CD14-positive monocyte (primary cell): ENCODE data around the gene DEPDC7. TPM values are rescaled to one million over a fixed set of nuclear protein-coding genes. Genes with fewer than 3 reads are reported as not detected.

Experiments
- DNase-seq, 3 donors: peaks; one replicate each; pipeline ENCODE4 v3.0.0-alpha.2; 2011 to 2022
- H2AFZ ChIP-seq: 2 replicates; pipeline ENCODE4 v1.6.0; 2012; ENCODE audit warnings: mild to moderate bottlenecking, low read depth, low read length, inconsistent platforms; ENCODE audit not compliant: insufficient read depth, poor library complexity, severe bottlenecking
- H3K27ac ChIP-seq, 2 donors: 1 replicate in 1 of 2; 2 replicates in 1 of 2; pipeline ENCODE4 v1.5.1; 2012 to 2013; ENCODE audit warnings: low read length in 2 of 2, control low read depth in 1 of 2, inconsistent platforms in 1 of 2, low read depth in 1 of 2, mild to moderate bottlenecking in 1 of 2
- H3K27me3 ChIP-seq, 2 donors: one replicate each; pipeline versions ENCODE4 v1.6.0 to v1.6.1; 2011 to 2013; ENCODE audit warnings: low read length in 2 of 2; ENCODE audit not compliant: control insufficient read depth in 2 of 2, insufficient read depth in 2 of 2
- H3K36me3 ChIP-seq, 2 donors: replicated peaks in 1 of 2; 1 replicate in 1 of 2; 2 replicates in 1 of 2; pipeline versions ENCODE4 v1.5.1 to v1.6.1; 2012 to 2013; ENCODE audit warnings: low read length in 2 of 2, control low read depth in 1 of 2, inconsistent platforms in 1 of 2, mild to moderate bottlenecking in 1 of 2; ENCODE audit not compliant: insufficient read depth in 2 of 2, control insufficient read depth in 1 of 2
- H3K4me1 ChIP-seq, 2 donors: 1 replicate in 1 of 2; 2 replicates in 1 of 2; pipeline versions ENCODE4 v1.5.1 to v1.6.1; 2012 to 2013; ENCODE audit warnings: low read length in 2 of 2, control low read depth in 1 of 2, inconsistent platforms in 1 of 2, mild to moderate bottlenecking in 1 of 2, moderate library complexity in 1 of 2; ENCODE audit not compliant: insufficient read depth in 2 of 2, control insufficient read depth in 1 of 2
- H3K4me2 ChIP-seq: replicated peaks from 2 replicates; pipeline ENCODE3; 2012; ENCODE audit warnings: low read length, moderate library complexity, mild to moderate bottlenecking; ENCODE audit not compliant: poor library complexity, severe bottlenecking; ENCODE audit errors: extremely low read depth
- H3K4me3 ChIP-seq, 3 experiments: fragments of 200-600 bp in 1 of 3; sonication (generic) in 1 of 3; replicated peaks in 1 of 3; 1 replicate in 2 of 3; 2 replicates in 1 of 3; pipeline ENCODE4 v1.5.1; 2011 to 2013; ENCODE audit warnings: low read length in 3 of 3, mild to moderate bottlenecking in 3 of 3, control low read depth in 2 of 3, low read depth in 2 of 3, inconsistent platforms in 1 of 3, moderate library complexity in 1 of 3
- H3K79me2 ChIP-seq: 2 replicates; pipeline ENCODE4 v1.6.0; 2012; ENCODE audit warnings: mild to moderate bottlenecking, control low read depth, inconsistent platforms, low read length, moderate library complexity; ENCODE audit not compliant: insufficient read depth
- H3K9ac ChIP-seq: 2 replicates; pipeline ENCODE4 v1.6.0; 2017; ENCODE audit warnings: low read length, mild to moderate bottlenecking; ENCODE audit not compliant: insufficient read depth, poor library complexity, severe bottlenecking
- H3K9me3 ChIP-seq, 2 donors: replicated peaks in 1 of 2; 1 replicate in 1 of 2; 2 replicates in 1 of 2; pipeline versions ENCODE4 v1.5.1 to v1.6.1; 2012 to 2013; ENCODE audit warnings: low read length in 2 of 2, control low read depth in 1 of 2; ENCODE audit not compliant: control insufficient read depth in 1 of 2, insufficient read depth in 1 of 2
- H4K20me1 ChIP-seq: 2 replicates; pipeline ENCODE4 v1.6.0; 2012; ENCODE audit warnings: mild to moderate bottlenecking, low read length, control low read depth, moderate library complexity; ENCODE audit not compliant: insufficient read depth
- H3K27ac Mint-ChIP-seq, 7 donors: one replicate each; pipeline ENCODE4 v1.8.0; 2020; ENCODE audit warnings: mild to moderate bottlenecking in 7 of 7, mixed read lengths in 7 of 7, moderate library complexity in 6 of 7, inconsistent platforms in 2 of 7
- H3K27me3 Mint-ChIP-seq, 3 donors: one replicate each; pipeline ENCODE4 v1.8.0; 2021 to 2022; ENCODE audit warnings: low read depth in 3 of 3, mild to moderate bottlenecking in 3 of 3, mixed read lengths in 3 of 3, moderate library complexity in 3 of 3, inconsistent platforms in 1 of 3
- H3K36me3 Mint-ChIP-seq, 2 donors: one replicate each; pipeline ENCODE4 v1.8.0; 2020; ENCODE audit warnings: mixed read lengths in 2 of 2, inconsistent platforms in 1 of 2, mild to moderate bottlenecking in 1 of 2
- H3K4me1 Mint-ChIP-seq: one replicate; pipeline ENCODE4 v1.8.0; 2020; ENCODE audit warnings: mild to moderate bottlenecking, mixed read lengths
- H3K4me3 Mint-ChIP-seq, 2 donors: one replicate each; pipeline ENCODE4 v1.8.0; 2020; ENCODE audit warnings: mild to moderate bottlenecking in 2 of 2, mixed read lengths in 2 of 2, moderate library complexity in 1 of 2
- H3K9me3 Mint-ChIP-seq, 7 donors: one replicate each; pipeline ENCODE4 v1.8.0; 2020 to 2022; ENCODE audit warnings: mixed read lengths in 7 of 7, mild to moderate bottlenecking in 6 of 7, moderate library complexity in 6 of 7, inconsistent platforms in 2 of 7
- WGBS: methylation state at CpG from one replicate; pipeline ENCODE4 v1.1.5; 2013; ENCODE audit warnings: missing lambda C conversion rate; ENCODE audit not compliant: insufficient coverage; 5-methylcytosine and 5-hydroxymethylcytosine counted together
- intact Hi-C, 2 donors: fragments of 100-400 bp; cut with micrococcal nuclease; formaldehyde crosslinking; loops; one replicate each; pipeline versions ENCODE4 v1.15.0 to v1.15.1; 2023
- polyA plus RNA-seq, 3 donors: library from polyadenylated mRNA; depleted of rRNA in 1 of 3; unstranded in 2 of 3; stranded (reverse) in 1 of 3; fragments of 300-500 nt in 2 of 3; fragments of >200 nt in 1 of 3; fragmentation: Illumina TruSeq in 2 of 3; gene quantifications; 1 replicate in 2 of 3; 2 replicates in 1 of 3; pipeline ENCODE4 v1.2.3, GENCODE V29; 2012 to 2021
- TF ChIP-seq, protein P1 (sequence below): fragments of 200-600 bp; IDR thresholded peaks from one replicate; pipeline ENCODE4 v1.8.0; 2022; ENCODE audit warnings: antibody characterized with exemption, mild to moderate bottlenecking

DEPDC7 gene
- polyA plus RNA-seq, 3 donors, result 0.33 to 0.55 (median 0.48) TPM

DNA sequence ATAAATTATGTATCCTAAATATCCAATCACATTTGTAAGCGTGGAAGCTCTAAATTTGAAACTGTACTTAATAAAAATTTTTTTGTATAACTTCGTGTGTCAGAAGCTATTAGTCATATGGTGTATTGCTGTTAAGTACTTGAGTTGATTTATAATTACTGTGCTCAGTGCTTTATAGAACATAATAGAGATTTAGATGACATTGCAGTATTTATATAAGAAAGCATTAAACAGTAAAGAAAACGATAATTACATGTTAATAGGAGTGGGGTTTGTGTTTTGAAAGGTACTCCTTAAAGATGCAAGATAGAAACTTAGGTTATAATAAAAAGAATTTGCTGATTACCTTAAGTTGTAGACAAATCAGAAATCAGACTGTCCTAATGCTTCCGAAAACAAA is 17.8 kb downstream of the DEPDC7 start:
- TF ChIP-seq, protein P1, sequence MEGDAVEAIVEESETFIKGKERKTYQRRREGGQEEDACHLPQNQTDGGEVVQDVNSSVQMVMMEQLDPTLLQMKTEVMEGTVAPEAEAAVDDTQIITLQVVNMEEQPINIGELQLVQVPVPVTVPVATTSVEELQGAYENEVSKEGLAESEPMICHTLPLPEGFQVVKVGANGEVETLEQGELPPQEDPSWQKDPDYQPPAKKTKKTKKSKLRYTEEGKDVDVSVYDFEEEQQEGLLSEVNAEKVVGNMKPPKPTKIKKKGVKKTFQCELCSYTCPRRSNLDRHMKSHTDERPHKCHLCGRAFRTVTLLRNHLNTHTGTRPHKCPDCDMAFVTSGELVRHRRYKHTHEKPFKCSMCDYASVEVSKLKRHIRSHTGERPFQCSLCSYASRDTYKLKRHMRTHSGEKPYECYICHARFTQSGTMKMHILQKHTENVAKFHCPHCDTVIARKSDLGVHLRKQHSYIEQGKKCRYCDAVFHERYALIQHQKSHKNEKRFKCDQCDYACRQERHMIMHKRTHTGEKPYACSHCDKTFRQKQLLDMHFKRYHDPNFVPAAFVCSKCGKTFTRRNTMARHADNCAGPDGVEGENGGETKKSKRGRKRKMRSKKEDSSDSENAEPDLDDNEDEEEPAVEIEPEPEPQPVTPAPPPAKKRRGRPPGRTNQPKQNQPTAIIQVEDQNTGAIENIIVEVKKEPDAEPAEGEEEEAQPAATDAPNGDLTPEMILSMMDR, result no peak
- H3K36me3 ChIP-seq, result no peaks in the 10 kb centered on the region
- H3K4me1 ChIP-seq, result peaks cover under 1 to 1% of the 10 kb centered on the region in 2 donors
- no peaks in the 10 kb centered on the region for H3K79me2 ChIP-seq
- no peak overlapping the region for H3K27ac Mint-ChIP-seq
- H3K9me3 Mint-ChIP-seq, result no peaks in the 10 kb centered on the region
- no peak overlapping the region for H3K4me2 ChIP-seq
- no peak for DNase-seq
- H3K9ac ChIP-seq, result no peak overlapping the region
- H3K27ac ChIP-seq, result no peak overlapping the region
- H3K4me3 Mint-ChIP-seq, result no peak overlapping the region
- no peak overlapping the region for H3K4me3 ChIP-seq
- intact Hi-C loops, result loop anchor here in 1 of 2 donors (10.0 kb wide), 1 partner anchor 449 kb away; the partner anchor contains the start of gene EIF3M
- no peaks in the 10 kb centered on the region for H3K27me3 ChIP-seq
- peaks cover 0 to 6% of the 10 kb centered on the region in 2 donors for H3K36me3 Mint-ChIP-seq
- peaks cover 5% of the 10 kb centered on the region for H3K4me1 Mint-ChIP-seq
- no CpG with 5 or more reads among the region's 4 CpGs for WGBS
- H4K20me1 ChIP-seq, result no peaks in the 10 kb centered on the region
- no peak overlapping the region for H2AFZ ChIP-seq
- peaks cover 0 to 5% (median 3%) of the 10 kb centered on the region in 3 donors for H3K27me3 Mint-ChIP-seq
- H3K9me3 ChIP-seq, result no peaks in the 10 kb centered on the region

DNA sequence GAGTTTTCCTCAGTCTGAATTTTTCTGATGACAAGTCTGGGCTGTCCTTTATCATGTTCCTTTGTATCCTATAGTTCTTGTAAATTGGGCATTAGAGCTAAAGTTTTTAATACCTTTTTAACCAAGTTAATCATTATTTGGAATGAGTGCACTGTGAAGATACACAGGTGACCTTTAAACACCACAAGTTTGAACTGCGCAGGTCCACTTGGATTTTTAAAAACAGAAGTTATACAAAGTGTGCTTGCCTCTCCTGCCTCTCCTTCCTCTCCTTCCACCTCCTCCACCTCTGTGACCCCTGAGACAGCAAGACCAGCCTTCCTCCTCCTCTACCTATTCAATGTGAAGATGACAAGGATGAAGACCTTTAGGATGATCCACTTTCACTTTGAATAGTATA is 19.3 kb downstream of the DEPDC7 start:
- peaks cover 6 to 8% of the 10 kb centered on the region in 2 donors for H3K4me1 ChIP-seq
- no peaks in the 10 kb centered on the region for H3K36me3 ChIP-seq
- TF ChIP-seq, protein P1, result no peak
- Mint-ChIP-seq H3K36me3 (peaks cover 0 to 6% of the 10 kb centered on the region in 2 donors), H3K27me3 (peaks cover 0 to 5% (median 3%) of the 10 kb centered on the region in 3 donors), H3K4me1 (peaks cover 9% of the 10 kb centered on the region), H3K27ac (no peak overlapping the region), H3K4me3 (no peak overlapping the region), H3K9me3 (no peaks in the 10 kb centered on the region)
- H3K4me3 ChIP-seq, result no peak overlapping the region
- no peaks in the 10 kb centered on the region for H3K27me3 ChIP-seq
- intact Hi-C loops, result loop anchor here in 1 of 2 donors (10.0 kb wide), 1 partner anchor 450 kb away; the partner anchor contains the start of gene EIF3M
- no peaks in the 10 kb centered on the region for H4K20me1 ChIP-seq
- H2AFZ ChIP-seq, result no peak overlapping the region
- H3K79me2 ChIP-seq, result peaks cover 7% of the 10 kb centered on the region
- no peak overlapping the region for H3K4me2 ChIP-seq
- DNase-seq, result no peak
- no CpG with 5 or more reads among the region's 1 CpG for WGBS
- H3K9me3 ChIP-seq, result no peaks in the 10 kb centered on the region
- no peak overlapping the region for H3K9ac ChIP-seq
- no peak overlapping the region for H3K27ac ChIP-seq
